Thoracic aorta (tissue), 2 donors: Measurements from ENCODE around the gene CDIP1. TPM values are rescaled to one million over a fixed set of nuclear protein-coding genes. Genes with fewer than 3 reads are reported as not detected.
A peak's percentile ranks its signal among the peaks of the same experiment; 100 is the strongest.

Experiments used
- ATAC-seq: fragments of 150-250 bp; one replicate; pipeline ENCODE4 v1.8.0; 2017; ENCODE audit warnings: low read depth; ENCODE audit not compliant: insufficient number of reproducible peaks, low FRiP score
- DNase-seq: peaks from one replicate; pipeline ENCODE4 v3.0.0-alpha.2; 2020; ENCODE audit warnings: low spot score
- H3K27ac ChIP-seq, 2 donors: fragments of 200-600 bp; sonication (generic); 1 replicate in 1 of 2; 2 replicates in 1 of 2; pipeline ENCODE4 v1.5.1; 2016; ENCODE audit warnings: mild to moderate bottlenecking in 2 of 2, moderate library complexity in 2 of 2
- H3K27me3 ChIP-seq: fragments of 200-600 bp; sonication (generic); replicated peaks from 2 replicates; pipeline ENCODE4 v1.6.0; 2016; ENCODE audit warnings: mild to moderate bottlenecking; ENCODE audit not compliant: insufficient read depth
- H3K36me3 ChIP-seq: fragments of 200-600 bp; sonication (generic); one replicate; pipeline ENCODE4 v1.5.1; 2016
- H3K4me1 ChIP-seq, 2 donors: fragments of 200-600 bp; sonication (generic); 1 replicate in 1 of 2; 2 replicates in 1 of 2; pipeline versions ENCODE4 v1.5.1 to v1.6.0; 2016; ENCODE audit warnings: low read depth in 2 of 2, mild to moderate bottlenecking in 1 of 2; ENCODE audit not compliant: control insufficient read depth in 1 of 2
- H3K4me3 ChIP-seq: fragments of 200-600 bp; sonication (generic); 2 replicates; pipeline ENCODE4 v1.5.1; 2016; ENCODE audit warnings: mild to moderate bottlenecking
- H3K9me3 ChIP-seq: fragments of 200-600 bp; sonication (generic); 2 replicates; pipeline ENCODE4 v1.5.1; 2016
- CTCF ChIP-seq: fragments of 200-600 bp; sonication (generic); IDR thresholded peaks from one replicate; pipeline ENCODE4 v1.5.1; 2019; ENCODE audit warnings: antibody characterized with exemption
- total RNA-seq, 2 donors: library from RNA; depleted of rRNA; stranded (reverse); fragments of >200 nt; gene quantifications; one replicate each; pipeline versions ENCODE4 v1.1.0 to v1.2.3, GENCODE V29; 2016

The CDIP1 gene
- total RNA-seq, 2 donors from 2014 or later = 33.2 to 33.5 TPM

DNA sequence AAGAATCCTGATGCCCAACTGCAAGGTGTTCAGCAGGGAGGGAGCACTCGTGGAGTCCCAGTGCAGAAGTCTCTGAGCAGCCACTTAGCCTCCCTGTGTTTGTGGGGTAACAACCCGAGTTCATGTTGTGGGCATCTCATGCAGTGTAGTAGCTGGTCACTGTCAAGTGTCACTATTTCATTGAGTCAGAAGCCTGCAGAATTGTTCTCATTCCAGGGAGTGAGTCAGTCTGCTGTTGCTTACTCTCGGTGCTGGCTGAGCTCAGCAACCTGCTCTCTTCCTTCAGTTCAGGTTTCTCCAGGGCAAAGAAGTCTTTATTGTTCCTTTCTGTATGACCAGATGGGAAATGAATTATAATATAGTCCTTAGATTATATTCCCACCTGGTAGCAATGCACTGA is 38.3 kb downstream of the CDIP1 start:
- no peaks in the 10 kb centered on the region for H3K36me3 ChIP-seq
- DNase-seq (no peak), ATAC-seq (no peak)
- no peaks in the 10 kb centered on the region for H3K9me3 ChIP-seq
- peak overlapping the region; percentile 65 for H3K4me3 ChIP-seq
- peak overlapping the region; percentile 86 to 89 for H3K27ac ChIP-seq
- peaks cover 18 to 28% of the 10 kb centered on the region in 2 donors for H3K4me1 ChIP-seq
- no peak for TF ChIP-seq CTCF
- H3K27me3 ChIP-seq = no peaks in the 10 kb centered on the region

- TF ChIP-seq CTCF = no peak
- H3K27ac ChIP-seq = no peak overlapping the region
- ATAC-seq (no peak), DNase-seq (no peak)
- no peaks in the 10 kb centered on the region for H3K36me3 ChIP-seq
- H3K4me3 ChIP-seq = no peak overlapping the region
- no peaks in the 10 kb centered on the region for H3K27me3 ChIP-seq
- no peaks in the 10 kb centered on the region for H3K9me3 ChIP-seq
- H3K4me1 ChIP-seq = peaks cover 21 to 34% of the 10 kb centered on the region in 2 donors
Observed at GRCh38 chr16:4499196-4499555, 39.4 kb downstream of the CDIP1 start.

GRCh38 chr16:4498546-4499195 is 39.9 kb downstream of the CDIP1 start:
- no peak overlapping the region for H3K27ac ChIP-seq
- DNase-seq (no peak), ATAC-seq (no peak)
- peaks cover 21 to 34% of the 10 kb centered on the region in 2 donors for H3K4me1 ChIP-seq
- H3K36me3 ChIP-seq = no peaks in the 10 kb centered on the region
- H3K9me3 ChIP-seq = no peaks in the 10 kb centered on the region
- no peak overlapping the region for H3K4me3 ChIP-seq
- no peak for TF ChIP-seq CTCF
- H3K27me3 ChIP-seq = no peaks in the 10 kb centered on the region

GRCh38 chr16:4496305-4496704 is 42.3 kb downstream of the CDIP1 start:
- no peak for DNase-seq
- Histone ChIP-seq H3K36me3 (no peaks in the 10 kb centered on the region), H3K4me1 (peaks cover 15 to 23% of the 10 kb centered on the region in 2 donors), H3K4me3 (no peak overlapping the region), H3K27ac (no peak overlapping the region), H3K27me3 (no peaks in the 10 kb centered on the region), H3K9me3 (no peaks in the 10 kb centered on the region)
- no peak for TF ChIP-seq CTCF
- ATAC-seq = no peak

GRCh38 chr16:4495766-4496165 is 42.8 kb downstream of the CDIP1 start:
- H3K4me3 ChIP-seq = no peak overlapping the region
- TF ChIP-seq CTCF = no peak
- no peak for DNase-seq
- no peaks in the 10 kb centered on the region for H3K27me3 ChIP-seq
- H3K4me1 ChIP-seq = peaks cover 12 to 19% of the 10 kb centered on the region in 2 donors
- no peaks in the 10 kb centered on the region for H3K36me3 ChIP-seq
- no peak for ATAC-seq
- H3K27ac ChIP-seq = no peak overlapping the region
- H3K9me3 ChIP-seq = no peaks in the 10 kb centered on the region
